GM19351 (cell line): ENCODE data around the gene ACSL3.
A peak's percentile ranks its signal among the peaks of the same experiment; 100 is the strongest.
"Not testable (repeated sequence)": the region's sequence is repeated elsewhere in the genome, so short reads cannot be mapped to it uniquely, and the experiment has no call there.

ENCODE experiments used
- ATAC-seq: cut with Tn5 transposase; IDR thresholded peaks from one replicate; pipeline ENCODE4 v1.9.1; 2021; ENCODE audit warnings: mild to moderate bottlenecking, moderate library complexity; ENCODE audit not compliant: unreplicated experiment

ACSL3 gene

GRCh38 chr2:222860740-222861410 lies at the start of gene ACSL3:
ACSL3 (plus strand) TSS chr2:222861036; CDS start chr2:222908773, 47,737 bp downstream.
- peak; percentile 96 for ATAC-seq

- no peak for ATAC-seq
These were observed 49.0 kb upstream of the ACSL3 start for GRCh38 chr2:222811828-222812227.

GRCh38 chr2:222813177-222813843 lies 47.5 kb upstream of the ACSL3 start:
- ATAC-seq = peak; percentile 92

GRCh38 chr2:222819722-222820333 lies 41.0 kb upstream of the ACSL3 start:
- peak; percentile 54 for ATAC-seq

- no peak for ATAC-seq
These were observed 37.5 kb upstream of the ACSL3 start for GRCh38 chr2:222823183-222823930.

GRCh38 chr2:222825031-222825430 lies 35.8 kb upstream of the ACSL3 start:
- no peak for ATAC-seq

GRCh38 chr2:222827417-222827816 lies 33.4 kb upstream of the ACSL3 start:
- no peak for ATAC-seq

GRCh38 chr2:222828572-222828971 lies 32.3 kb upstream of the ACSL3 start:
- ATAC-seq = no peak

GRCh38 chr2:222830164-222830563 lies 30.7 kb upstream of the ACSL3 start:
- no peak for ATAC-seq

- ATAC-seq = no peak
These were observed 27.4 kb upstream of the ACSL3 start for GRCh38 chr2:222833410-222833809.

GRCh38 chr2:222835143-222835822 lies 25.6 kb upstream of the ACSL3 start:
- no peak for ATAC-seq

GRCh38 chr2:222835823-222836151 lies 25.0 kb upstream of the ACSL3 start:
- no peak for ATAC-seq

- no peak for ATAC-seq
These were observed 23.2 kb upstream of the ACSL3 start for GRCh38 chr2:222837643-222838056.

- ATAC-seq = no peak
These were observed 20.6 kb upstream of the ACSL3 start for GRCh38 chr2:222840060-222840802.

GRCh38 chr2:222842491-222843174 lies 18.2 kb upstream of the ACSL3 start:
- ATAC-seq = no peak

- ATAC-seq = no peak
These were observed 16.5 kb upstream of the ACSL3 start for GRCh38 chr2:222844323-222844722.

- ATAC-seq = not testable (repeated sequence)
These were observed 15.5 kb upstream of the ACSL3 start for GRCh38 chr2:222845314-222845713.

GRCh38 chr2:222846003-222846402 lies 14.8 kb upstream of the ACSL3 start:
- ATAC-seq = no peak

GRCh38 chr2:222848031-222848430 lies 12.8 kb upstream of the ACSL3 start:
- not testable (repeated sequence) for ATAC-seq

- ATAC-seq = no peak
These were observed 12.0 kb upstream of the ACSL3 start for GRCh38 chr2:222848862-222849261.
